ENCODE results near the gene SHQ1.

The SHQ1 gene

DNA sequence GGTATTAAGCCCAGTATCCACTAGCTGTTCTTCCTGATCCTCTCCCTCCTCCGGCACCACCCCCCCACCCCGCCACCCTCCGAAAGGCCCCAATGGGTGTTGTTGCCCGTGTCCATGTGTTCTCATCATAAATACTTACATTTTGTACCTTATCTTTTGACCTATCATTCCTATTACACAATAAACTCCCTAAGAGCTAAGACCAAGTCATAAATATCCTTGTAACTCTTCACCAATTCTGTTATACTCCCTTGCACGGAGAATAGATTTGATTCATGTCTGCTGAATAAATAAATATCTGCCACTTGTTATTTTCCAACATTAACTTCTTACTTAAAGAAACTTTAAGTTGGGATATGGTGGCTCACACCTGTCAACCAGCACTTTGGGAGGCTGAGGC is 43.9 kb downstream of the SHQ1 start:
- TF ChIP-seq, protein P1, sequence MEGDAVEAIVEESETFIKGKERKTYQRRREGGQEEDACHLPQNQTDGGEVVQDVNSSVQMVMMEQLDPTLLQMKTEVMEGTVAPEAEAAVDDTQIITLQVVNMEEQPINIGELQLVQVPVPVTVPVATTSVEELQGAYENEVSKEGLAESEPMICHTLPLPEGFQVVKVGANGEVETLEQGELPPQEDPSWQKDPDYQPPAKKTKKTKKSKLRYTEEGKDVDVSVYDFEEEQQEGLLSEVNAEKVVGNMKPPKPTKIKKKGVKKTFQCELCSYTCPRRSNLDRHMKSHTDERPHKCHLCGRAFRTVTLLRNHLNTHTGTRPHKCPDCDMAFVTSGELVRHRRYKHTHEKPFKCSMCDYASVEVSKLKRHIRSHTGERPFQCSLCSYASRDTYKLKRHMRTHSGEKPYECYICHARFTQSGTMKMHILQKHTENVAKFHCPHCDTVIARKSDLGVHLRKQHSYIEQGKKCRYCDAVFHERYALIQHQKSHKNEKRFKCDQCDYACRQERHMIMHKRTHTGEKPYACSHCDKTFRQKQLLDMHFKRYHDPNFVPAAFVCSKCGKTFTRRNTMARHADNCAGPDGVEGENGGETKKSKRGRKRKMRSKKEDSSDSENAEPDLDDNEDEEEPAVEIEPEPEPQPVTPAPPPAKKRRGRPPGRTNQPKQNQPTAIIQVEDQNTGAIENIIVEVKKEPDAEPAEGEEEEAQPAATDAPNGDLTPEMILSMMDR (IDR thresholded peaks at IDR 0.05; ENCODE audit: low read depth, low read length), result no peak
- H3K4me3 ChIP-seq (replicated peaks in 1 of 2; ENCODE audit: low read depth in 2 of 2, low read length in 2 of 2), result no peak overlapping the region
- no peak for DNase-seq (ENCODE audit: low read depth in 2 of 2)

DNA sequence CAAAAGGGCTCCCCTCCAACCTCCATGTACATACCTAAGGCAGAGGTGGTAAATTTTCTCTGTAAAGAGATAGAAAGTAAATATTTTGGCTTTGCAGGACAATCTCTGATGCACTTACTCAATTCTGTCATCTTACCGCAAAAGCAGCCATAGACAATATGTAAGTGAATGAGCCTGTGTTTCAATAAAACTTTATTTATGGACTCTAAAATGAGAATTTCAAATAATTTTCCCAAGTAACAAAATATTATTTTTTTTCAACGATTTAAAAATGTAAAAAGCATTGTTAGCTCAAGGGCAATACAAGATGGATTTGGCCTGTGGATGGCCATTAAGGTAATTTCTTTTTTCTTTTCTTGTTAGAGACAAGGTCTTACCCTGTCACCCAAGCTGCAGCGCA is 44.7 kb downstream of the SHQ1 start:
- no peak overlapping the region for H3K4me3 ChIP-seq (replicated peaks in 1 of 2; ENCODE audit: low read depth in 2 of 2, low read length in 2 of 2)
- TF ChIP-seq, protein P1 (IDR thresholded peaks at IDR 0.05; ENCODE audit: low read depth, low read length), result no peak
- DNase-seq (ENCODE audit: low read depth in 2 of 2), result no peak

DNA sequence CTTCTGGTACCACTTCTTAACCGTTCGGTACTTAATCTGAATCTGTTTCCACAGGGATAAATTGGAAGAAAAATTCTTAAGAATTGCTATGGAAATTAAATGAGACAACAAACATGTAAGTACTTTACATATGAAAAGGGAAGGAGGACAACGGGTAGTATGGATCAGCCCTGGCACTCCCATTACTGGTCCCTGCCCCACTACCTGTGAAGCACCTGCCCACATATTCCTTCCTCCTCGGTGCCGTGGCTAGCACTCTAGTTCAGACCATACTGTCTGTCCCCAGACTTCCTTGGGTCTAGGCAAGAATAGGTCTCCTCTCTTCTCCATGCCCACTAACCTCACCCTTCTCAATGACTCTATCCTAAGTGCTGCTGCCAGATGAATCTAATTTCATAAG is 46.2 kb downstream of the SHQ1 start:
- TF ChIP-seq, protein P1 (IDR thresholded peaks at IDR 0.05; ENCODE audit: low read depth, low read length), result no peak
- DNase-seq (ENCODE audit: low read depth in 2 of 2), result no peak
- H3K4me3 ChIP-seq (replicated peaks in 1 of 2; ENCODE audit: low read depth in 2 of 2, low read length in 2 of 2), result no peak overlapping the region

DNA sequence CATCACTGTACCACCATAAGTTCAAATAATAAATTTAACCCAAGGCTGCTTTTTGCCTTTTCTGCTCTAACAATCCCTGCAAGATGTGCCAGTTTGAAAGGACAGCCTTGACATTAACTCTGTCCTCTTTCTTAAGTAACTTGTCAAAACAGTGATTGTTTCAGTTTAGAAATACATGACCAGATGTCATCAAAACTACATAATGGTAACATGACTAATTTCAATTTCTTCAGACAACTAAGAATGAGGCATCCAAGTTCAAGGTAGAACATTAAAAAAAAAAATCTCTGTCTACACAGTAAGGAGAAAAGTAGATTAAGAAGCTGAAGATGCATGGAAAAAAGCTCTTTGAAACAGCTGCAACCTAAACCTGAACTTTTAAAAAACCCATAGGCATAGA is 47.4 kb downstream of the SHQ1 start:
- no peak overlapping the region for H3K4me3 ChIP-seq (replicated peaks in 1 of 2; ENCODE audit: low read depth in 2 of 2, low read length in 2 of 2)
- TF ChIP-seq, protein P1 (IDR thresholded peaks at IDR 0.05; ENCODE audit: low read depth, low read length), result no peak
- peak in 1 of 2 donors; percentile 22 for DNase-seq (ENCODE audit: low read depth in 2 of 2)

DNA sequence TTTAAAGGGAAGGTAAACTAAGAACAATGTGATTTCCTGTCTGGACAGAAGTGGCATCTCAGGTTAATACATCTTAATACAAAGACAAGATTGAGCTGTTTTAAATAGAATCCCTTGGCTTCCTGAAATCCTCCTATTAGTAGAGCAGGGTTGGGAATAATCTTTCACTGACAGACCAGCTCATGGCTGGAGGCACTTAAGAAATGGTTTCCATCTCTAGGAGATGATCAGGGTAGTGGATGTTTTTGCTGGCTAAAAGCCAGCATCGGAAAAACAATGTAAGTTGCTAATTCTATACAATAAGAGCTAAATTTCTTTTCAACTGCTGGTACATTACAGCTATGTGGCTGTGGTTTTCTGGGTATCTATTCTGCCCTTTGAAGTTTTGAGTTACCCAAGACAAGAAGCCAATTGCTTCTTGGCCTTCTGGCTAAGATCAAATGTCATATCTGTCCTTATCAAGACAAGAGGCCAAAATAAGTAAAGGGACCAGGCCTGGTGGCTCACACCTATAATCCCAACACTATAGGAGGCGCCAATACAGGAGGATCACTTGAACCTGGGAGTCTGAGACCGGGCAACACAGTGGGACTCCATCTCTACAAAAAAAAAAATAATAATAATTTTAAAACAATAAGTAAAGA is 49.6 kb downstream of the SHQ1 start:
- DNase-seq (ENCODE audit: low read depth in 2 of 2), result peak in 1 of 2 donors; percentile 37
- TF ChIP-seq, protein P1 (IDR thresholded peaks at IDR 0.05; ENCODE audit: low read depth, low read length), result no peak
- H3K4me3 ChIP-seq (replicated peaks in 1 of 2; ENCODE audit: low read depth in 2 of 2, low read length in 2 of 2), result no peak overlapping the region

DNA sequence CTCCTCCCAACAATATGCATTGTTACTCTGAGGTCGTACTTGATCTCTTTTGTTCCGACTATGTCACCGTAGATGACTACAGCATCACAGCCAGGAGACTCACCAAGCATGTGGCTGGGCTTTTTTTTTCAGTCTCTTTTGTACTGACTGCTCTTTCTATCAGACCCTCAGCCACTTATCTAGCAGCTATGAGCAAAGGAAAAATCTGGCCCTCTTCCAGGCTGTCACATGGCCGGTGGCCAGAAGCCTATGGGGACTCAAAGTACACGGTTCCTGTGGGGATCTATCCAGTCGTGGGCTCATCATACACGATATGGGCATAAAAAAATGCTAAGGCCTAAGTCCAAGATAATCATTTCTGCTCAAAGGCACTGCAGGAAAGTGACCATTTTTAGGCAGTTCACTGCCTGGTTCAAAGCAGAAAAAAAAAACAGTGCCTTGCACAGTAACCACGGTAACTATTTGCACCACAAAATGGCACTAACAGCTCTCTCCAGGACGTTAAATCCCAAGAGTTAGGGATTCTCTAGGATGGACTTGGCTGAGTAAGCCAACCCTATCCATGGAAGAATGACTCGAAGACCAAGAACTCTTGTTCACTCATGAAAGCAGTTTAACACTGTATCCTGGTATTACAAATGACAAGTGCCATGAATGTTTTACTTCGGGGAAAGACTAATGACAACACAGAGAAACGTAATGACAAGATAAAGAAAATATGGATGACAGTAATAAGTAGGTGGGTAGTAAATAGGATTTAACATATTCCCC is 50.3 kb downstream of the SHQ1 start:
- no peak overlapping the region for H3K4me3 ChIP-seq (replicated peaks in 1 of 2; ENCODE audit: low read depth in 2 of 2, low read length in 2 of 2)
- TF ChIP-seq, protein P1 (IDR thresholded peaks at IDR 0.05; ENCODE audit: low read depth, low read length), result no peak
- peak; percentile 44 to 54 for DNase-seq (ENCODE audit: low read depth in 2 of 2)
